ENCODE data around the gene SLC38A10. TPM values are rescaled to one million over a fixed set of nuclear protein-coding genes. Genes with fewer than 3 reads are reported as not detected.

SLC38A10 gene
- total RNA-seq, 2 experiments from 2014 or later, result 56.0 to 147 TPM

GRCh38 chr17:81336296-81336929, 41.3 kb upstream of the SLC38A10 start:
- no peak for DNase-seq (ENCODE audit: low spot score)
- H3K4me3 ChIP-seq (ENCODE audit: low read depth, low read length, poor library complexity, severe bottlenecking), result no peak overlapping the region
- no peaks in the 10 kb centered on the region for H3K79me2 ChIP-seq (ENCODE audit: insufficient read depth, low read depth, low read length)
- H3K4me1 ChIP-seq (ENCODE audit: insufficient read depth, low read length, poor library complexity, severe bottlenecking), result no peaks in the 10 kb centered on the region
- ChIA-PET CTCF (ENCODE audit: unreplicated experiment) (no interaction called here), POLR2A (interaction anchor here (0.7 kb wide), 1 partner anchor 57 kb away, joined by 3 read pairs; no protein-coding TSS in a partner anchor)
- H3K36me3 ChIP-seq (ENCODE audit: insufficient read depth, low read length), result no peaks in the 10 kb centered on the region
- H3K4me2 ChIP-seq (ENCODE audit: low read length), result no peak overlapping the region
- no peak overlapping the region for H3K27ac ChIP-seq (ENCODE audit: low read depth, low read length, poor library complexity, severe bottlenecking)
- H2AFZ ChIP-seq (ENCODE audit: low read length), result no peak overlapping the region
- H3K9me2 ChIP-seq (ENCODE audit: insufficient read depth, low read length), result no peaks in the 10 kb centered on the region
- no peaks in the 10 kb centered on the region for H4K20me1 ChIP-seq (ENCODE audit: insufficient read depth, low read length)
- no peaks in the 10 kb centered on the region for H3K9me3 ChIP-seq (ENCODE audit: low read length)
- TF ChIP-seq EZH2phosphoT487 (IDR thresholded peaks at IDR 0.05; ENCODE audit: borderline replicate concordance, low read depth, low read length), result no peak
- TF ChIP-seq, protein P1, sequence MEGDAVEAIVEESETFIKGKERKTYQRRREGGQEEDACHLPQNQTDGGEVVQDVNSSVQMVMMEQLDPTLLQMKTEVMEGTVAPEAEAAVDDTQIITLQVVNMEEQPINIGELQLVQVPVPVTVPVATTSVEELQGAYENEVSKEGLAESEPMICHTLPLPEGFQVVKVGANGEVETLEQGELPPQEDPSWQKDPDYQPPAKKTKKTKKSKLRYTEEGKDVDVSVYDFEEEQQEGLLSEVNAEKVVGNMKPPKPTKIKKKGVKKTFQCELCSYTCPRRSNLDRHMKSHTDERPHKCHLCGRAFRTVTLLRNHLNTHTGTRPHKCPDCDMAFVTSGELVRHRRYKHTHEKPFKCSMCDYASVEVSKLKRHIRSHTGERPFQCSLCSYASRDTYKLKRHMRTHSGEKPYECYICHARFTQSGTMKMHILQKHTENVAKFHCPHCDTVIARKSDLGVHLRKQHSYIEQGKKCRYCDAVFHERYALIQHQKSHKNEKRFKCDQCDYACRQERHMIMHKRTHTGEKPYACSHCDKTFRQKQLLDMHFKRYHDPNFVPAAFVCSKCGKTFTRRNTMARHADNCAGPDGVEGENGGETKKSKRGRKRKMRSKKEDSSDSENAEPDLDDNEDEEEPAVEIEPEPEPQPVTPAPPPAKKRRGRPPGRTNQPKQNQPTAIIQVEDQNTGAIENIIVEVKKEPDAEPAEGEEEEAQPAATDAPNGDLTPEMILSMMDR (conservative IDR thresholded peaks at IDR 0.05; ENCODE audit: low read length), result no peak
- intact Hi-C loops (cut with micrococcal nuclease; ENCODE audit: unreplicated experiment), result no loop called here
- BruUV-seq (replicated peaks), result no TSS peak

DNA sequence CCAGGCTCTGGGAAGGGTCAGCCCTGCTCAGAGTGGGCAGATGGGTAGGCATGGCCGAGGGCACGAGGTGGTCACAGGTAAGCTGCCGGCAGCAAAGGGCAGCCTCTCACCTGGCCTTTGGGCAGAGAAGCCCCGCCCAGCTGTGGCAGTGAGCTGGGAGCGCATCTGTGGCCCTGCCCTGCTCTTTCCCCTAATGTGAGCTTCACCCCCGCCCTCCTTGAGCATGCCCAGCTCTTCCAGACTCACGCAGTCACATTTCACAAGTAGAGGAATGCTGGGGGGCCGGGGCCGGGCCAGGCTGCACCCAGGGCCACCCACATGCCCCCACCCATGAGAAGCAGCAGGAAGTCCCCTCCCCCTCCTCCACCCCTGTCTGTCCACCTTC, 40.7 kb upstream of the SLC38A10 start:
- Histone ChIP-seq H3K4me3 (ENCODE audit: low read depth, low read length, poor library complexity, severe bottlenecking) (no peak overlapping the region), H3K79me2 (ENCODE audit: insufficient read depth, low read depth, low read length) (no peaks in the 10 kb centered on the region), H2AFZ (ENCODE audit: low read length) (no peak overlapping the region), H3K27ac (ENCODE audit: low read depth, low read length, poor library complexity, severe bottlenecking) (no peak overlapping the region), H3K4me2 (ENCODE audit: low read length) (no peak overlapping the region), H3K36me3 (ENCODE audit: insufficient read depth, low read length) (no peaks in the 10 kb centered on the region), H3K9me3 (ENCODE audit: low read length) (no peaks in the 10 kb centered on the region), H3K9me2 (ENCODE audit: insufficient read depth, low read length) (no peaks in the 10 kb centered on the region), H4K20me1 (ENCODE audit: insufficient read depth, low read length) (no peaks in the 10 kb centered on the region), H3K4me1 (ENCODE audit: insufficient read depth, low read length, poor library complexity, severe bottlenecking) (no peaks in the 10 kb centered on the region)
- CTCF ChIA-PET (ENCODE audit: unreplicated experiment), result no interaction called here
- no peak for TF ChIP-seq EZH2phosphoT487 (IDR thresholded peaks at IDR 0.05; ENCODE audit: borderline replicate concordance, low read depth, low read length)
- TF ChIP-seq, protein P1 (conservative IDR thresholded peaks at IDR 0.05; ENCODE audit: low read length), result no peak
- POLR2A ChIA-PET, result no interaction called here
- intact Hi-C loops (cut with micrococcal nuclease; ENCODE audit: unreplicated experiment), result no loop called here
- DNase-seq (ENCODE audit: low spot score), result no peak
- BruUV-seq (replicated peaks), result no TSS peak

DNA sequence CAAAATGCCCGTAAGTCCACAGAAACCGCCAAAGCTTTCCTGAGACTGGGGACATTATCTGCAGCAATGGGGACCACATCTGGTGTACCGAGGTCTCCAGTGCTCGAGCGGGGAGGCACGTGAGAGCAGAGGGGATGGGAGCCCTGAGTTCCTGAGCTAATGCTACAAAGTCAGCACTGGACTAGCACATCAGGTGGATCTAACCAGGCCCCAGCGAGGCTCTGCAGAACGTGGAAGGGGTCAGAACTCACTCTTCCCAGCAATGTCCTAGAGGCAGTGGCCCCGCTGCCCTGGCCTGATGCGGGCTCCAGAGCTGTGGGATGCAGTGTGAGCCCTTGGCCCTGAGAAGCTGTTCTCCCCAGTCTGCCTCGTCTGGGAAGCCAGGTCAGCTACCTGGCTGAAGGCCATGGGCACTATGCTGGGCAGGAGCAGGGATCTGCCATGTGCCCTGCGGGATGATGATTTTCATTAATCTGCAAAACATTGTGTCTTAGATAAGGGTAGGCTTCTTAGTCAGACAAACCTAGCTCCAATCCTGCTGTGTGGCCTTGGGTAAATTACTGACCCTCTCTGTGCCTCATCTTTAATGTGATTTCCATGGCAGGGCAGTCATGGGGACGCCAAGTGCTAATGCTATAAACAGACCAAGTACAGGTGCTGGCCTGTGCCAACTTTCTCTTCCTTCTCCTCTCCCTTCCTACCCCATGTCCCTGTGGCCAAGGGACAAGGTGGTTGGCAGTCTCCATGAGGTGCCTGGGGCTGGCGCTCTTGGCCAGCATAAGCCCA, 40.1 kb upstream of the SLC38A10 start:
- Histone ChIP-seq H3K27ac (ENCODE audit: low read depth, low read length, poor library complexity, severe bottlenecking) (no peak overlapping the region), H2AFZ (ENCODE audit: low read length) (no peak overlapping the region), H3K4me2 (ENCODE audit: low read length) (no peak overlapping the region), H3K4me3 (ENCODE audit: low read depth, low read length, poor library complexity, severe bottlenecking) (no peak overlapping the region), H4K20me1 (ENCODE audit: insufficient read depth, low read length) (no peaks in the 10 kb centered on the region), H3K9me3 (ENCODE audit: low read length) (no peaks in the 10 kb centered on the region), H3K36me3 (ENCODE audit: insufficient read depth, low read length) (no peaks in the 10 kb centered on the region), H3K9me2 (ENCODE audit: insufficient read depth, low read length) (no peaks in the 10 kb centered on the region), H3K79me2 (ENCODE audit: insufficient read depth, low read depth, low read length) (no peaks in the 10 kb centered on the region), H3K4me1 (ENCODE audit: insufficient read depth, low read length, poor library complexity, severe bottlenecking) (no peaks in the 10 kb centered on the region)
- CTCF ChIA-PET (ENCODE audit: unreplicated experiment), result no interaction called here
- no peak for DNase-seq (ENCODE audit: low spot score)
- intact Hi-C loops (cut with micrococcal nuclease; ENCODE audit: unreplicated experiment), result no loop called here
- TF ChIP-seq, protein P1 (conservative IDR thresholded peaks at IDR 0.05; ENCODE audit: low read length), result no peak
- no peak for TF ChIP-seq EZH2phosphoT487 (IDR thresholded peaks at IDR 0.05; ENCODE audit: borderline replicate concordance, low read depth, low read length)
- POLR2A ChIA-PET, result no interaction called here
- BruUV-seq (replicated peaks), result no TSS peak

Data from OCI-LY7 (cell line).